Body of pancreas (tissue), 4 donors: Measurements from ENCODE around the gene HSPA12A. TPM values are rescaled to one million over a fixed set of nuclear protein-coding genes. Genes with fewer than 3 reads are reported as not detected.

ENCODE experiments used
- ATAC-seq: fragments of 150-250 bp; one replicate; pipeline ENCODE4 v1.9.1; 2016
- DNase-seq, 4 donors: peaks; one replicate each; pipeline ENCODE4 v3.0.0-alpha.2; 2019
- H3K27ac ChIP-seq, 4 donors: fragments of 200-600 bp; sonication (generic); 1 replicate in 3 of 4; 2 replicates in 1 of 4; pipeline versions ENCODE4 v1.5.1 to v1.6.1; 2016 to 2019; ENCODE audit warnings: mild to moderate bottlenecking in 1 of 4, mixed read lengths in 1 of 4, moderate library complexity in 1 of 4
- H3K27me3 ChIP-seq, 2 donors: fragments of 200-600 bp; sonication (generic); one replicate each; pipeline ENCODE4 v1.6.0; 2016; ENCODE audit warnings: mild to moderate bottlenecking in 1 of 2
- H3K36me3 ChIP-seq, 2 donors: fragments of 200-600 bp; sonication (generic); replicated peaks in 1 of 2; 2 replicates each; pipeline ENCODE4 v1.5.1; 2016; ENCODE audit warnings: low read depth in 2 of 2; ENCODE audit not compliant: insufficient read depth in 1 of 2
- H3K4me1 ChIP-seq: fragments of 200-600 bp; sonication (generic); one replicate; pipeline ENCODE4 v1.6.0; 2016
- H3K4me3 ChIP-seq, 2 donors: fragments of 200-600 bp; sonication (generic); 1 replicate in 1 of 2; 2 replicates in 1 of 2; pipeline ENCODE4 v1.5.1; 2016 to 2019
- H3K9me3 ChIP-seq, 3 donors: fragments of 200-600 bp; sonication (generic); 1 replicate in 2 of 3; 2 replicates in 1 of 3; pipeline ENCODE4 v1.5.1; 2016
- POLR2A ChIP-seq, 3 donors: fragments of 450-650 bp; IDR thresholded peaks; one replicate each; pipeline ENCODE4 v1.6.1; 2016; ENCODE audit warnings: antibody characterized with exemption in 3 of 3, mild to moderate bottlenecking in 2 of 3
- WGBS, 2 donors: methylation state at CpG; one replicate each; pipeline ENCODE4 v1.1.5; 2017; 5-methylcytosine and 5-hydroxymethylcytosine counted together
- intact Hi-C: fragments of 100-400 bp; cut with DNase I; formaldehyde crosslinking; loops from one replicate; pipeline ENCODE4 v1.15.1; 2023
- total RNA-seq, 2 donors: library from RNA; depleted of rRNA; stranded (reverse); fragments of >200 nt; gene quantifications; one replicate each; pipeline ENCODE4 v1.1.0, GENCODE V29; 2016
- TF ChIP-seq, protein P1 (sequence below), 7 experiments: fragments of 450-650 bp in 4 of 7; fragments of 200-600 bp in 3 of 7; sonication (generic) in 3 of 7; IDR thresholded peaks; one replicate each; pipeline ENCODE4 v1.5.1; 2016 to 2019; ENCODE audit warnings: antibody characterized with exemption in 7 of 7

Gene HSPA12A
- total RNA-seq, 2 donors from 2014 or later: 8.3 to 22.7 TPM

DNA sequence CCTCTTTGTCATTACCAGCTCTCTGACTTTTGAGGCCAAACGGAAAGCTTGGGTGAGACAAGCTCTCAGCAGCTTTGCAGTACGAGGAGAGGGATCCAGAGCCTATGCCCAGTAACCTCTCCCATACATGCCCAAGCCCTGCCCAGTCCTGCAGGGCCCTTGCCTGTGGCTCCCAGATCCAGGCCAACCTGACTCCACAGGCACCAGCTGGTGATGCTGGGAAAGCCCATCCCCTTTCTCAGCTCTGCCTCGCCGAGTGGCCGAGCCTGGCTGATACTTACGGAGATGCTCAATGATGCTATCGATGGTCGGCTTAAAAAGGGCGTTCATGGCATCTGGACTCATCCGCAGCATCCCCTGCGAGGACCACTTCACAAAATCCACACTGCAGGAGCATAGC lies 66.2 kb downstream of the HSPA12A start:
- no peaks in the 10 kb centered on the region for H3K27me3 ChIP-seq
- no peaks in the 10 kb centered on the region for H3K9me3 ChIP-seq
- WGBS, 2 donors: 88 to 89% methylated on average over 9 to 10 of the region's 11 CpGs
- H3K4me1 ChIP-seq: no peaks in the 10 kb centered on the region
- H3K36me3 ChIP-seq: no peaks in the 10 kb centered on the region
- no peak overlapping the region for H3K4me3 ChIP-seq
- TF ChIP-seq, protein P1, sequence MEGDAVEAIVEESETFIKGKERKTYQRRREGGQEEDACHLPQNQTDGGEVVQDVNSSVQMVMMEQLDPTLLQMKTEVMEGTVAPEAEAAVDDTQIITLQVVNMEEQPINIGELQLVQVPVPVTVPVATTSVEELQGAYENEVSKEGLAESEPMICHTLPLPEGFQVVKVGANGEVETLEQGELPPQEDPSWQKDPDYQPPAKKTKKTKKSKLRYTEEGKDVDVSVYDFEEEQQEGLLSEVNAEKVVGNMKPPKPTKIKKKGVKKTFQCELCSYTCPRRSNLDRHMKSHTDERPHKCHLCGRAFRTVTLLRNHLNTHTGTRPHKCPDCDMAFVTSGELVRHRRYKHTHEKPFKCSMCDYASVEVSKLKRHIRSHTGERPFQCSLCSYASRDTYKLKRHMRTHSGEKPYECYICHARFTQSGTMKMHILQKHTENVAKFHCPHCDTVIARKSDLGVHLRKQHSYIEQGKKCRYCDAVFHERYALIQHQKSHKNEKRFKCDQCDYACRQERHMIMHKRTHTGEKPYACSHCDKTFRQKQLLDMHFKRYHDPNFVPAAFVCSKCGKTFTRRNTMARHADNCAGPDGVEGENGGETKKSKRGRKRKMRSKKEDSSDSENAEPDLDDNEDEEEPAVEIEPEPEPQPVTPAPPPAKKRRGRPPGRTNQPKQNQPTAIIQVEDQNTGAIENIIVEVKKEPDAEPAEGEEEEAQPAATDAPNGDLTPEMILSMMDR (IDR thresholded peaks at IDR 0.05): no peak
- TF ChIP-seq POLR2A (IDR thresholded peaks at IDR 0.05): no peak
- no peak for ATAC-seq
- H3K27ac ChIP-seq: no peak overlapping the region
- DNase-seq: no peak
- intact Hi-C loops: loop anchor here (5.0 kb wide), 1 partner anchor 496 kb away; no protein-coding TSS in a partner anchor

DNA sequence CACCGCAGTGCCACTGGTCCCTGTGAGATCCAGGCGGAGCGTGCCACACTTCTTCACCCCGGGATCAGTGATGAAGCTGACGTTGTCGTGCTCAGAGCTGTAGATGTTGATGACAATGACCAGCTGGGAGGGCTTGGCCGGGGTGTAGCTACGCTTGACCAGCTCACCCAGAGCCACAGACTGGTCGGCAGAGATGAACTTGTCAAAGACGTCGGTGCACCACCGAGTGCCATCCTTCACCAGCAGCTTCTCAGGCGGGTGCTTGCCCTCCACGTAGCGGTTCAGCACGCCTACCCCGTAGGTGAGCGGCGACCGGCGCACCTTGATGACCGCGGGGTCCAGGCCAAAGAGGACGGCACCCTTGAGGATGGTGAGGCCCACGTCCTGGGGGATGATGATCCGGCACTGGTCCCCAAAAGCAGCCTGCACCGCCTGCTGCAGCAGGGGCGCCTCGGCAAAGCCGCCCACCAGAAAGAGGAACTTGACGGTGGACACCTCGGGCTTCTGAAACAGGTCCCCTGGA lies 67.4 kb downstream of the HSPA12A start:
- Histone ChIP-seq H3K4me1 (no peaks in the 10 kb centered on the region), H3K36me3 (no peaks in the 10 kb centered on the region), H3K4me3 (no peak overlapping the region), H3K9me3 (no peaks in the 10 kb centered on the region), H3K27me3 (no peaks in the 10 kb centered on the region), H3K27ac (no peak overlapping the region)
- intact Hi-C loops: loop anchor here (5.0 kb wide), 1 partner anchor 497 kb away; no protein-coding TSS in a partner anchor
- ATAC-seq (no peak), DNase-seq (no peak)
- 86 to 93% methylated on average over 13 to 31 of the region's 32 CpGs for WGBS, 2 donors
- TF ChIP-seq POLR2A (IDR thresholded peaks at IDR 0.05): no peak
- TF ChIP-seq, protein P1 (IDR thresholded peaks at IDR 0.05): no peak

DNA sequence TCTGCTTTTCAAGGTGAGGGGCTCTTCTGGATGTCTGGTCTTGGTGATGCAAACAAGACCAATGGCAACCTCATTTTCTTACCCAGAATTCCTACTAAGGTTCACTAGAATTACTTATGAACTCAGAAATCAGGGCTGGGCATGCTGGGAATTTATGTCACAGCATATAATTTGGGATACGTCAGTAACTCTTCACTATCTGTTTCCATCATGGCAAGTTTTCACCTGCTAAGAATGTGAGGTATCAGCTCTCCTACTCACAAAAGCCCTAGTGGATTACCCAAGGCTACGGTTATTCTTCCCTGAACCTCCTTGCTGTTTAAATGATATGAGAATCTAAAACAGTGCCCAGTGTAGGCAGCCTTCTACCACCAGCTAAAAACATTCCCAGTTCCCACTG lies 68.5 kb downstream of the HSPA12A start:
- intact Hi-C loops: no loop called here
- WGBS, 2 donors: 83 to 100% methylated on average over 2 of the region's 2 CpGs

DNA sequence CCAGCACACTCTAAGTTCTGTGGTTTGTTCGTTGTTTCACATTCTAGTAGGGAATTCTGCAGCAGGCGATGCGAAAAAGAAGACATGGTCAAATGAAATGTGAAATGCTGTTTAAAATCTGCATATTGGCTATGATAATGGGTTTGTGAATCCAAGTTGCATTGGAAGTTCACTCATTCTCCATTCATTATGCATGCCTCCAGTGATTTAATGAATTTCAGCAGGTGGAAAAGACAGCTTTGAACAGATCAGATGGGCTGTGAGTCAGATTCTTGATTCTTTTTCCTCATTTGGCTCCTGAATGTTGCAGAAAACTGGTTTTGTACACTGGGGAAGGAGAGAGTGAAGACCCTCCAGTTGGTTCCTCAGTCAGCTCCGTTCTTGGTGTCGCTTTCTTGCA lies 69.5 kb downstream of the HSPA12A start:
- no peaks in the 10 kb centered on the region for H3K36me3 ChIP-seq
- TF ChIP-seq, protein P1 (IDR thresholded peaks at IDR 0.05): no peak
- TF ChIP-seq POLR2A (IDR thresholded peaks at IDR 0.05): no peak
- no peaks in the 10 kb centered on the region for H3K4me1 ChIP-seq
- H3K9me3 ChIP-seq: no peaks in the 10 kb centered on the region
- no peak overlapping the region for H3K27ac ChIP-seq
- ATAC-seq (no peak), DNase-seq (no peak)
- WGBS, 2 donors: 87 to 95% methylated on average over 5 of the region's 5 CpGs
- no peaks in the 10 kb centered on the region for H3K27me3 ChIP-seq
- intact Hi-C loops: no loop called here
- H3K4me3 ChIP-seq: no peak overlapping the region

More for the DNA sequence above, 68.5 kb downstream of the HSPA12A start:
- Histone ChIP-seq H3K27ac (no peak overlapping the region), H3K36me3 (no peaks in the 10 kb centered on the region), H3K27me3 (no peaks in the 10 kb centered on the region), H3K4me3 (no peak overlapping the region), H3K4me1 (no peaks in the 10 kb centered on the region), H3K9me3 (no peaks in the 10 kb centered on the region)
- TF ChIP-seq, protein P1 (IDR thresholded peaks at IDR 0.05): no peak
- no peak for TF ChIP-seq POLR2A (IDR thresholded peaks at IDR 0.05)
- DNase-seq: no peak
- ATAC-seq: no peak

DNA sequence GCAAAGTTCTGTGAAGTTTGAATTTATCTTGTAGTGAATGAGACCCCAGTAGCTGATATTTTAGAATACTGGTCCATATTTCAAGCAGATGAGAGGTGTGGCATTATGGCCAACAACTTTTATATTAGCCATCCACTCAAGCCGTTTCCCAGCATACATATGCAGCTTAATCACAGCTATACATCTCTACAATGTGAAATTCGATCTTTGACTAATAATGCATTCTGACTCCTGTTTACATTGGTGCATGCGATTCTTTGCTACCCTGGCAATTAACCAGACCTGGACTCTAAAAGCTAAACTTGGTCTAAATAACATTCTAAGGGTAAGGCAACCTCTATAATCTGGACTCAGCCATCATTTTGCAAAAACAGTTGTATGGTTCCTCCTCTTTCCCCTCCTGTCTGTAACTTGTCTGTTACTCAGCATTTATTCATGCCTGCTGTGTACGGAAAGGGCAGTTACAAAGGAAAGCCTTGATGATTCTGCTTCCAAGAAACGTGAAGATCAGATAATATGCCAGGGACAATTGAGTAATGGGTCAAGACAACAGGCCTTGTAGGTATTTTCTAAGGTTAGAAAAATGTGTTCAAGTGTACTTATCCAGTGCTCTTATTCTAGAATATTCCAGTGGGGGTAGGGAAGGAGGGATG lies 71.0 kb downstream of the HSPA12A start:
- TF ChIP-seq, protein P1 (IDR thresholded peaks at IDR 0.05): no peak
- TF ChIP-seq POLR2A (IDR thresholded peaks at IDR 0.05): no peak
- Histone ChIP-seq H3K9me3 (no peaks in the 10 kb centered on the region), H3K27ac (no peak overlapping the region), H3K27me3 (no peaks in the 10 kb centered on the region), H3K36me3 (no peaks in the 10 kb centered on the region), H3K4me3 (no peak overlapping the region), H3K4me1 (no peaks in the 10 kb centered on the region)
- intact Hi-C loops: no loop called here
- ATAC-seq (no peak), DNase-seq (no peak)
- 54 to 61% methylated on average over 5 of the region's 5 CpGs for WGBS, 2 donors
